ENCODE results near the gene UBQLN2. TPM values are rescaled to one million over a fixed set of nuclear protein-coding genes. Genes with fewer than 3 reads are reported as not detected.

Gene UBQLN2
- polyA plus RNA-seq, 3 donors, result 4.9 to 12.9 (median 12.5) TPM

DNA sequence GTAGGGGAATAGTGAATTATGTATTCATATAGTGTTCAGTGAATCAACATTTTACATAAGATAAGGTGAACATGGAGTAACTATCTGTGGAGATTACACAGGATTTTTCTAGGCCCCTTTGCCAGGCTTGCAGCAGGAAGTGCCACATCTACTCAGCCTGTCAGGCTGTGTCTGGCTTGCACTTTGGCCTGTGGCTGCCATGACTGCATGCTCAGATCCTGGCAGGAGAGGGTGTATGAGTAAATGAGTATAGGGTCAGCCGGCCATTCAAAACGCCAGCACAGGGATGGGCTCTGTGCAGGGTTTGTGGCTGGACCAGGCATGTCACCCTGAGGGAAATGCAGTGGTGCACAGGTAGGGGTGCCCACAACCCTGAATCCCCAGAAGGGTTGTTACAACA lies 51.9 kb downstream of the UBQLN2 start:
- H3K27ac ChIP-seq (ENCODE audit: low read depth, low read length), result no peak overlapping the region
- 82 to 95% (median 88%) methylated on average over 2 of the region's 2 CpGs for WGBS, 3 donors

Other genes with a start within 250 kb of the UBQLN2 start
- gene NBDY, start 165.6 kb downstream of the UBQLN2 start, polyA plus RNA-seq, result 10 to 100 TPM in 2 of 3 donors, 1 to 10 TPM in 1; 8.1 to 47.9 (median 17.9) TPM

All from adipose tissue (tissue), 3 donors.